GM12864 (cell line): ENCODE measurements around the gene NYNRIN.

Source experiments
- DNase-seq: peaks from one replicate; pipeline ENCODE4 v3.0.0-alpha.2; 2011; ENCODE audit warnings: low read depth
- H3K4me3 ChIP-seq: 2 replicates; pipeline ENCODE4 v1.5.1; 2011; ENCODE audit warnings: mild to moderate bottlenecking, low read depth, low read length, control low read depth
- CTCF ChIP-seq: IDR thresholded peaks from 2 replicates; pipeline ENCODE4 v1.5.1; 2011; ENCODE audit warnings: low read depth, mild to moderate bottlenecking, moderate library complexity, low read length, control low read depth, inconsistent platforms; ENCODE audit errors: missing control alignments

NYNRIN gene

GRCh38 chr14:24435192-24435810 lies 36.5 kb downstream of the NYNRIN start:
- TF ChIP-seq CTCF: no peak
- DNase-seq: no peak
- no peak overlapping the region for H3K4me3 ChIP-seq

GRCh38 chr14:24435998-24436354 lies 37.2 kb downstream of the NYNRIN start:
- no peak overlapping the region for H3K4me3 ChIP-seq
- TF ChIP-seq CTCF: no peak
- DNase-seq: no peak

GRCh38 chr14:24436355-24437019 lies 37.7 kb downstream of the NYNRIN start:
- TF ChIP-seq CTCF: peak; percentile 76
- peak; percentile 19 for DNase-seq
- H3K4me3 ChIP-seq: no peak overlapping the region

- no peak for TF ChIP-seq CTCF
- DNase-seq: no peak
- H3K4me3 ChIP-seq: no peak overlapping the region
Measured at GRCh38 chr14:24437020-24437735, 38.4 kb downstream of the NYNRIN start.

- no peak for TF ChIP-seq CTCF
- no peak overlapping the region for H3K4me3 ChIP-seq
- DNase-seq: no peak
Measured at GRCh38 chr14:24437736-24438067, 38.9 kb downstream of the NYNRIN start.

- DNase-seq: no peak
- no peak for TF ChIP-seq CTCF
- H3K4me3 ChIP-seq: no peak overlapping the region
Measured at GRCh38 chr14:24438223-24439097, 39.7 kb downstream of the NYNRIN start.
